HepG2 (cell line): ENCODE results near the gene ABCG2. TPM values are rescaled to one million over a fixed set of nuclear protein-coding genes. Genes with fewer than 3 reads are reported as not detected.

Experiments
- ARID2 ChIP-seq: sonication (generic); formaldehyde crosslinking; IDR thresholded peaks from 2 replicates; pipeline ENCODE4 v1.8.1; 2022; ENCODE audit warnings: mild to moderate bottlenecking, missing genetic modification reagents, borderline replicate concordance
- ASH2L ChIP-seq: fragments of 300-600, 200-600 bp; sonication (generic); IDR thresholded peaks from 2 replicates; pipeline ENCODE4 v1.7.0; 2017; ENCODE audit warnings: low read depth, mild to moderate bottlenecking, moderate library complexity, mixed read lengths, low read length; ENCODE audit not compliant: insufficient read length
- ATF2 ChIP-seq: sonication (generic); formaldehyde crosslinking; IDR thresholded peaks from 2 replicates; pipeline ENCODE4 v1.4.0; 2020; ENCODE audit warnings: missing genetic modification reagents
- BATF2 ChIP-seq: sonication (generic); formaldehyde crosslinking; IDR thresholded peaks from 2 replicates; pipeline ENCODE4 v1.8.0; 2022; ENCODE audit warnings: mild to moderate bottlenecking, missing genetic modification reagents, moderate library complexity
- CHCHD3 ChIP-seq: sonication (generic); formaldehyde crosslinking; IDR thresholded peaks from 2 replicates; pipeline ENCODE4 v1.8.0; 2022; ENCODE audit warnings: mild to moderate bottlenecking, missing genetic modification reagents, moderate library complexity
- FOXC1 ChIP-seq: sonication (generic); formaldehyde crosslinking; IDR thresholded peaks from 2 replicates; pipeline ENCODE4 v1.8.0; 2022; ENCODE audit warnings: mild to moderate bottlenecking, missing genetic modification reagents, borderline replicate concordance
- GABPB1 ChIP-seq: IDR thresholded peaks from 2 replicates; pipeline ENCODE4 v1.6.1; 2016; ENCODE audit warnings: mild to moderate bottlenecking, missing genetic modification reagents, moderate library complexity, missing compliant biosample characterization
- HHEX ChIP-seq: IDR thresholded peaks from 2 replicates; pipeline ENCODE4 v1.6.1; 2016; ENCODE audit warnings: control low read depth
- MBNL3 ChIP-seq: fragments of 250-450 bp; sonication (Bioruptor Pico); conservative IDR thresholded peaks from 2 replicates; pipeline ENCODE4 v1.8.0; 2022; ENCODE audit warnings: mild to moderate bottlenecking, inconsistent platforms
- MEF2D ChIP-seq: sonication (generic); formaldehyde crosslinking; IDR thresholded peaks from 2 replicates; pipeline ENCODE4 v1.5.1; 2020; ENCODE audit warnings: mild to moderate bottlenecking, missing genetic modification reagents
- MEIS1 ChIP-seq: sonication (generic); formaldehyde crosslinking; IDR thresholded peaks from 2 replicates; pipeline ENCODE4 v1.9.0; 2021; ENCODE audit warnings: mild to moderate bottlenecking, missing genetic modification reagents, moderate library complexity, borderline replicate concordance
- NFRKB ChIP-seq: fragments of 450-650 bp; IDR thresholded peaks from 2 replicates; pipeline ENCODE4 v1.6.1; 2017
- NONO ChIP-seq, 2 experiments: fragments of 450-650 bp in 1 of 2; sonication (generic) in 1 of 2; formaldehyde crosslinking in 1 of 2; IDR thresholded peaks in 1 of 2; conservative IDR thresholded peaks in 1 of 2; 2 replicates each; pipeline versions ENCODE4 v1.6.1 to v1.8.0; 2017 to 2022; ENCODE audit warnings: mild to moderate bottlenecking in 1 of 2, missing genetic modification reagents in 1 of 2, moderate library complexity in 1 of 2
- ONECUT2 ChIP-seq: sonication (generic); formaldehyde crosslinking; IDR thresholded peaks from 2 replicates; pipeline ENCODE4 v1.4.0; 2020; ENCODE audit warnings: missing genetic modification reagents
- PHF20 ChIP-seq: sonication (generic); formaldehyde crosslinking; IDR thresholded peaks from 2 replicates; pipeline ENCODE4 v1.5.0; 2020; ENCODE audit warnings: mild to moderate bottlenecking, missing genetic modification reagents
- REPIN1 ChIP-seq: sonication (generic); formaldehyde crosslinking; IDR thresholded peaks from 2 replicates; pipeline ENCODE4 v1.8.0; 2022; ENCODE audit warnings: missing genetic modification reagents, low read depth, mild to moderate bottlenecking, borderline replicate concordance
- SIN3B ChIP-seq: fragments of 150-350 bp; IDR thresholded peaks from 2 replicates; pipeline ENCODE4 v1.6.1; 2014; ENCODE audit warnings: low read length
- SOX13 ChIP-seq, 3 experiments: fragments of 450-650 bp in 1 of 3; sonication (generic) in 1 of 3; formaldehyde crosslinking in 1 of 3; IDR thresholded peaks in 2 of 3; conservative IDR thresholded peaks in 1 of 3; 2 replicates each; pipeline versions ENCODE4 v1.5.0 to v1.6.1; 2016 to 2020; ENCODE audit warnings: antibody characterized with exemption in 1 of 3, mild to moderate bottlenecking in 1 of 3, missing compliant biosample characterization in 1 of 3, missing genetic modification reagents in 1 of 3, moderate library complexity in 1 of 3
- SP140L ChIP-seq: sonication (generic); formaldehyde crosslinking; IDR thresholded peaks from 2 replicates; pipeline ENCODE4 v1.4.0; 2020; ENCODE audit warnings: missing genetic modification reagents, borderline replicate concordance
- TEAD3 ChIP-seq: optimal IDR thresholded peaks from 2 replicates; pipeline ENCODE3; 2016; ENCODE audit warnings: borderline replicate concordance
- TOPORS ChIP-seq: sonication (generic); formaldehyde crosslinking; IDR thresholded peaks from 2 replicates; pipeline ENCODE4 v1.8.0; 2023; ENCODE audit warnings: mild to moderate bottlenecking, missing genetic modification reagents
- ZNF17 ChIP-seq: sonication (generic); formaldehyde crosslinking; IDR thresholded peaks from 2 replicates; pipeline ENCODE4 v1.5.0; 2020; ENCODE audit warnings: mild to moderate bottlenecking, missing genetic modification reagents
- ZNF768 ChIP-seq: sonication (generic); formaldehyde crosslinking; IDR thresholded peaks from 2 replicates; pipeline ENCODE4 v1.4.0; 2020; ENCODE audit warnings: missing genetic modification reagents
- ZNF780A ChIP-seq: sonication (generic); formaldehyde crosslinking; IDR thresholded peaks from 2 replicates; pipeline ENCODE4 v1.8.0; 2022; ENCODE audit warnings: mild to moderate bottlenecking, missing genetic modification reagents, moderate library complexity
- polyA plus RNA-seq, 8 experiments: library from polyadenylated mRNA; depleted of rRNA in 3 of 8; stranded (reverse) in 7 of 8; unstranded in 1 of 8; fragments of >200 nt; fragmentation: Illumina TruSeq in 4 of 8; extraction: Trizol in 4 of 8; gene quantifications; 2 replicates each; pipeline versions ENCODE4 v1.2.1 to v1.2.3, GENCODE V29; 2011 to 2016; ENCODE audit warnings: low read depth in 4 of 8, missing spikeins in 1 of 8, mixed read lengths in 1 of 8; ENCODE audit not compliant: insufficient read depth in 1 of 8
- total RNA-seq, 5 experiments: library from RNA; depleted of rRNA; stranded (reverse); fragments of >200 nt; fragmentation: Illumina TruSeq; extraction: Trizol; gene quantifications; 2 replicates each; pipeline ENCODE4 v1.2.3, GENCODE V29; 2016; ENCODE audit warnings: low read depth in 1 of 5
- TF ChIP-seq, protein P1 (sequence below): sonication (generic); formaldehyde crosslinking; IDR thresholded peaks from 2 replicates; pipeline ENCODE4 v1.5.0; 2020; ENCODE audit warnings: missing genetic modification reagents
- TF ChIP-seq, protein P2 (sequence below): IDR thresholded peaks from 2 replicates; pipeline ENCODE4 v1.6.1; 2016; ENCODE audit warnings: missing genetic modification reagents, missing compliant biosample characterization

ABCG2 gene
- total and polyA plus RNA-seq, 2 of the 13 experiments (the other 11 are each of a cell fraction or from before 2014, with no cell fraction given), result 10.0 to 15.7 TPM

- TF ChIP-seq HHEX (CRISPR knock-in tag) (peak; percentile 74; the same call in 1 of the 2 replicates), ZNF780A (CRISPR knock-in tag) (no peak), ZNF768 (no peak), PHF20 (CRISPR knock-in tag) (no peak), REPIN1 (CRISPR knock-in tag) (peak; percentile 63; the same call in 1 of the 2 replicates), TEAD3 (CRISPR knock-in tag) (peak; percentile 75), MEIS1 (CRISPR knock-in tag) (peak; percentile 40; the same call in 1 of the 2 replicates), TOPORS (CRISPR knock-in tag) (no peak), FOXC1 (CRISPR knock-in tag) (no peak), BATF2 (CRISPR knock-in tag) (no peak), ASH2L (no peak), NONO (IDR thresholded peaks at IDR 0.05) (no peak), NONO (CRISPR knock-in tag; conservative IDR thresholded peaks at IDR 0.05) (peak; percentile 62), SOX13 (IDR thresholded peaks at IDR 0.05) (peak; percentile 90), SOX13 (CRISPR knock-in tag; conservative IDR thresholded peaks at IDR 0.05 in 1 of 2, IDR thresholded peaks at IDR 0.05 in 1 of 2) (peak in 1 of 2 experiments; percentile 98; a peak in 2 of 4 replicates), GABPB1 (CRISPR knock-in tag) (no peak), ONECUT2 (CRISPR knock-in tag) (peak; percentile 96), ZNF17 (CRISPR knock-in tag) (no peak), NFRKB (no peak), SP140L (0 out of 2 replicates have a peak, but pooled peaks have one; percentile 28), ATF2 (peak; percentile 88), MEF2D (CRISPR knock-in tag) (peak; percentile 46; the same call in 1 of the 2 replicates), SIN3B (no peak), ARID2 (CRISPR knock-in tag) (no peak), CHCHD3 (CRISPR knock-in tag) (no peak), MBNL3 (CRISPR knock-in tag) (no peak)
- TF ChIP-seq, protein P1, sequence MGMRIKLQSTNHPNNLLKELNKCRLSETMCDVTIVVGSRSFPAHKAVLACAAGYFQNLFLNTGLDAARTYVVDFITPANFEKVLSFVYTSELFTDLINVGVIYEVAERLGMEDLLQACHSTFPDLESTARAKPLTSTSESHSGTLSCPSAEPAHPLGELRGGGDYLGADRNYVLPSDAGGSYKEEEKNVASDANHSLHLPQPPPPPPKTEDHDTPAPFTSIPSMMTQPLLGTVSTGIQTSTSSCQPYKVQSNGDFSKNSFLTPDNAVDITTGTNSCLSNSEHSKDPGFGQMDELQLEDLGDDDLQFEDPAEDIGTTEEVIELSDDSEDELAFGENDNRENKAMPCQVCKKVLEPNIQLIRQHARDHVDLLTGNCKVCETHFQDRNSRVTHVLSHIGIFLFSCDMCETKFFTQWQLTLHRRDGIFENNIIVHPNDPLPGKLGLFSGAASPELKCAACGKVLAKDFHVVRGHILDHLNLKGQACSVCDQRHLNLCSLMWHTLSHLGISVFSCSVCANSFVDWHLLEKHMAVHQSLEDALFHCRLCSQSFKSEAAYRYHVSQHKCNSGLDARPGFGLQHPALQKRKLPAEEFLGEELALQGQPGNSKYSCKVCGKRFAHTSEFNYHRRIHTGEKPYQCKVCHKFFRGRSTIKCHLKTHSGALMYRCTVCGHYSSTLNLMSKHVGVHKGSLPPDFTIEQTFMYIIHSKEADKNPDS (CRISPR knock-in tag), result peak; percentile 83; the same call in 1 of the 2 replicates
- TF ChIP-seq, protein P2, sequence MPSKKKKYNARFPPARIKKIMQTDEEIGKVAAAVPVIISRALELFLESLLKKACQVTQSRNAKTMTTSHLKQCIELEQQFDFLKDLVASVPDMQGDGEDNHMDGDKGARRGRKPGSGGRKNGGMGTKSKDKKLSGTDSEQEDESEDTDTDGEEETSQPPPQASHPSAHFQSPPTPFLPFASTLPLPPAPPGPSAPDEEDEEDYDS (CRISPR knock-in tag), result no peak
These were observed 49.1 kb downstream of the ABCG2 start (continued) for GRCh38 chr4:88109123-88109881.
